Astrocyte (in vitro differentiated cells and primary cell): ENCODE results near the gene KIN. TPM values are rescaled to one million over a fixed set of nuclear protein-coding genes. Genes with fewer than 3 reads are reported as not detected.

Experiments
- DNase-seq: peaks from one replicate; pipeline ENCODE4 v3.0.0-alpha.2; 2010; ENCODE audit warnings: low read depth
- FAIRE-seq: peaks from 2 replicates; lab custom pipeline; 2011; peaks lifted over from hg19 to GRCh38; lab: Jason Lieb, UNC
- H2AFZ ChIP-seq: 2 replicates; pipeline ENCODE4 v1.6.0; 2012; ENCODE audit warnings: low read depth, low read length, inconsistent platforms
- H3K27ac ChIP-seq: 2 replicates; pipeline ENCODE4 v1.5.1; 2011; ENCODE audit warnings: low read depth, low read length, inconsistent platforms
- H3K27me3 ChIP-seq: 2 replicates; pipeline ENCODE4 v1.6.0; 2011; ENCODE audit warnings: low read length, inconsistent platforms; ENCODE audit not compliant: insufficient read depth
- H3K36me3 ChIP-seq: 2 replicates; pipeline ENCODE4 v1.5.1; 2011; ENCODE audit warnings: low read length, inconsistent platforms; ENCODE audit not compliant: insufficient read depth
- H3K4me1 ChIP-seq: 2 replicates; pipeline ENCODE4 v1.5.1; 2011; ENCODE audit warnings: low read length, inconsistent platforms; ENCODE audit not compliant: insufficient read depth
- H3K4me2 ChIP-seq: 2 replicates; pipeline ENCODE4 v1.6.0; 2012; ENCODE audit warnings: low read length, inconsistent platforms
- H3K4me3 ChIP-seq: 2 replicates; pipeline ENCODE4 v1.5.1; 2011; ENCODE audit warnings: low read depth, mild to moderate bottlenecking, low read length, inconsistent platforms; ENCODE audit not compliant: insufficient read depth
- H3K79me2 ChIP-seq: 2 replicates; pipeline ENCODE4 v1.6.0; 2012; ENCODE audit warnings: mild to moderate bottlenecking, low read length, inconsistent platforms; ENCODE audit not compliant: insufficient read depth
- H3K9ac ChIP-seq: 2 replicates; pipeline ENCODE4 v1.6.0; 2012; ENCODE audit warnings: mild to moderate bottlenecking, low read length, inconsistent platforms
- H3K9me3 ChIP-seq: 2 replicates; pipeline ENCODE4 v1.5.1; 2012; ENCODE audit warnings: low read depth, mild to moderate bottlenecking, low read length, inconsistent platforms; ENCODE audit not compliant: insufficient read depth
- H4K20me1 ChIP-seq: 2 replicates; pipeline ENCODE4 v1.6.0; 2012; ENCODE audit warnings: low read length, inconsistent platforms; ENCODE audit not compliant: insufficient read depth
- H3K27ac Mint-ChIP-seq: one replicate; pipeline ENCODE4 v1.8.0; 2021; ENCODE audit warnings: mild to moderate bottlenecking, mixed read lengths; ENCODE audit not compliant: unreplicated experiment
- H3K27me3 Mint-ChIP-seq: one replicate; pipeline ENCODE4 v1.8.0; 2021; ENCODE audit warnings: low read depth, mixed read lengths; ENCODE audit not compliant: unreplicated experiment
- H3K36me3 Mint-ChIP-seq: one replicate; pipeline ENCODE4 v1.8.0; 2021; ENCODE audit warnings: low read depth, mixed read lengths; ENCODE audit not compliant: unreplicated experiment
- H3K4me1 Mint-ChIP-seq: one replicate; pipeline ENCODE4 v1.8.0; 2021; ENCODE audit warnings: low read depth, mixed read lengths; ENCODE audit not compliant: unreplicated experiment
- H3K4me3 Mint-ChIP-seq: one replicate; pipeline ENCODE4 v1.8.0; 2021; ENCODE audit warnings: mild to moderate bottlenecking, moderate library complexity, mixed read lengths; ENCODE audit not compliant: unreplicated experiment
- H3K9me3 Mint-ChIP-seq: one replicate; pipeline ENCODE4 v1.8.0; 2021; ENCODE audit warnings: mild to moderate bottlenecking, mixed read lengths; ENCODE audit not compliant: unreplicated experiment
- CTCF ChIP-seq: IDR thresholded peaks from 2 replicates; pipeline ENCODE4 v1.5.1; 2011; ENCODE audit warnings: low read depth, mild to moderate bottlenecking, inconsistent platforms, low read length, moderate library complexity; ENCODE audit not compliant: insufficient read depth
- EZH2 ChIP-seq: IDR thresholded peaks from 2 replicates; pipeline ENCODE4 v1.6.1; 2012; ENCODE audit warnings: mild to moderate bottlenecking, low read length, inconsistent platforms; ENCODE audit not compliant: insufficient read depth
- total RNA-seq: library from RNA; stranded (reverse); gene quantifications from 2 replicates; pipeline ENCODE4 v1.2.1, GENCODE V29; 2021

Gene KIN
- total RNA-seq, 1 donor from 2014 or later, result 14.1 TPM

DNA sequence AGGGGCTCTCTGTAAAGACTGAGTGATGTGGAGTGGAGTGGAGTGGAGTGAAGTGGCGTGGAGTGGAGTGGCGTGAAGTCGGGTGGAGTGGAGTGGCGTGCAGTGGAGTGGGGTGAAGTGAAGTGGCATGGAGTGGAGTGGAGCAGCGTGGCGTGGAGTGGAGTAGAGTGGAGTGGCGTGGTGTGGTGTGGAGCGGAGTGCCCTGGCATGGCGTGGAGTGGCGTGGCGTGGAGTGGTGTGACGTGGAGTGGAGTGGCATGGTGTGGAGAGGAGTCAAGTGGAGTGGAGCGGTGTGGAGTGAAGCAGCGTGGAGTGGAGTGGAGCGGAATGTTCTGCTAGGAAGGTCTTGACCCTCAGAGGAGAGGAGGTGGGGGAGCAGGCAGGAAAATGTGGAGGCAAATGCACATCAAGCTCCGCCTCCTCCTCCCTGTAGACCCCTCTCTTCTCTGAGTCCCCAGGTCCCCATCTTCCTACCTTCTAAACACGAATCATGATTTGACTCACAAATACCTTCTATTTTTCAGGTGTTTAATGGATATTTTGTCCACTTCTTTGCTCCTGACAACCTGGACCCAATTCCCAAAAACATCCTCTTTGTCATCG lies 64.8 kb downstream of the KIN start:
- Histone ChIP-seq H3K27ac (no peak overlapping the region), H3K9ac (no peak overlapping the region), H3K27me3 (no peaks in the 10 kb centered on the region), H3K79me2 (no peaks in the 10 kb centered on the region), H3K4me2 (no peak overlapping the region), H3K9me3 (no peaks in the 10 kb centered on the region), H3K4me1 (no peaks in the 10 kb centered on the region), H4K20me1 (no peaks in the 10 kb centered on the region), H3K4me3 (no peak overlapping the region), H3K36me3 (no peaks in the 10 kb centered on the region), H2AFZ (no peak overlapping the region)
- no peak for FAIRE-seq
- Mint-ChIP-seq H3K36me3 (no peaks in the 10 kb centered on the region), H3K27me3 (peaks cover 35% of the 10 kb centered on the region), H3K27ac (no peak overlapping the region), H3K9me3 (peaks cover 3% of the 10 kb centered on the region), H3K4me1 (no peaks in the 10 kb centered on the region), H3K4me3 (no peak overlapping the region)
- no peak for TF ChIP-seq CTCF
- DNase-seq, result no peak

DNA sequence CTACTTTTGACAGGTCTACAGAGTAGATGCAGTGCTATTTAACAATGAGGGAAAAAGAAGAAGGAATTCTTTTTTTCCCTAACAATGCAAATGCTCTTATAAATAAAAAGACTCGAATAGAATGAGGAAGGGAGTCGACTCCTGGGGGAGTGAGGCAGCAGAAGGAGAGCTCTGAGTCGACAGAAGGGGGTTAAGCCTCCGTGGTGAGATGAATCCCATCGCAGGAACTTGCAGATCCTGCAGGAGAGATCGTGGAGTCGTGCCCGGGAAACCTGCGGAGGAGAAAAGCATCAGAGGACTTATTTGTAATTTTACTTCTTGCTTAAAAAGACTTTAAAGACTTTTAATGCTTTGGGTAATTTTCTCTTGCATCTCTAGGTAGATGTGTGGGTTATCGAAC lies 67.3 kb downstream of the KIN start:
- Histone ChIP-seq H3K9ac (no peak overlapping the region), H2AFZ (no peak overlapping the region), H4K20me1 (no peaks in the 10 kb centered on the region), H3K27ac (no peak overlapping the region), H3K4me3 (no peak overlapping the region), H3K9me3 (no peaks in the 10 kb centered on the region), H3K36me3 (no peaks in the 10 kb centered on the region), H3K4me1 (no peaks in the 10 kb centered on the region), H3K79me2 (no peaks in the 10 kb centered on the region), H3K4me2 (no peak overlapping the region), H3K27me3 (no peaks in the 10 kb centered on the region)
- Mint-ChIP-seq H3K27me3 (peaks cover 28% of the 10 kb centered on the region), H3K9me3 (peaks cover 5% of the 10 kb centered on the region), H3K4me1 (no peaks in the 10 kb centered on the region), H3K4me3 (no peak overlapping the region), H3K36me3 (no peaks in the 10 kb centered on the region), H3K27ac (no peak overlapping the region)
- no peak for TF ChIP-seq EZH2
- TF ChIP-seq CTCF, result no peak
- no peak for FAIRE-seq
- DNase-seq, result no peak

GRCh38 chr10:7718685-7719084 lies 69.1 kb downstream of the KIN start:
- Mint-ChIP-seq H3K27me3 (peaks cover 26% of the 10 kb centered on the region), H3K27ac (no peak overlapping the region), H3K36me3 (no peaks in the 10 kb centered on the region), H3K4me1 (no peaks in the 10 kb centered on the region), H3K9me3 (peaks cover 7% of the 10 kb centered on the region), H3K4me3 (no peak overlapping the region)
- H3K9ac ChIP-seq, result no peak overlapping the region
- no peaks in the 10 kb centered on the region for H3K79me2 ChIP-seq
- no peaks in the 10 kb centered on the region for H3K36me3 ChIP-seq
- H2AFZ ChIP-seq, result no peak overlapping the region
- H4K20me1 ChIP-seq, result no peaks in the 10 kb centered on the region
- TF ChIP-seq EZH2 (no peak), CTCF (no peak)
- DNase-seq (no peak), FAIRE-seq (no peak)
- no peaks in the 10 kb centered on the region for H3K9me3 ChIP-seq
- H3K4me2 ChIP-seq, result no peak overlapping the region
- no peaks in the 10 kb centered on the region for H3K4me1 ChIP-seq
- no peak overlapping the region for H3K4me3 ChIP-seq
- no peaks in the 10 kb centered on the region for H3K27me3 ChIP-seq
- no peak overlapping the region for H3K27ac ChIP-seq
